ENCODE results near the gene ADGRV1.

- TF ChIP-seq SUZ12 (IDR thresholded peaks at IDR 0.05; ENCODE audit: extremely low read depth, insufficient read depth, insufficient read length) (no peak), ZNF274 (IDR thresholded peaks at IDR 0.05; ENCODE audit: low read depth, low read length) (no peak)
These were observed 544.9 kb downstream of the ADGRV1 start for GRCh38 chr5:91103353-91104061.
